Tibial artery (tissue), 4 donors: ENCODE results near the gene C6orf141.

ENCODE experiments used
- DNase-seq, 2 donors: peaks; one replicate each; pipeline ENCODE4 v3.0.0-alpha.2; 2019
- H3K27ac ChIP-seq, 2 donors: fragments of 200-600 bp; sonication (generic) in 1 of 2; 1 replicate in 1 of 2; 2 replicates in 1 of 2; pipeline ENCODE4 v1.5.1; 2018 to 2019; ENCODE audit warnings: mild to moderate bottlenecking in 1 of 2
- H3K27me3 ChIP-seq, 2 donors: fragments of 200-600 bp; sonication (generic) in 1 of 2; one replicate each; pipeline versions ENCODE4 v1.5.1 to v1.6.0; 2016 to 2019
- H3K36me3 ChIP-seq, 3 donors: fragments of 200-600 bp; sonication (generic) in 2 of 3; one replicate each; pipeline ENCODE4 v1.5.1; 2016 to 2019; ENCODE audit warnings: mild to moderate bottlenecking in 2 of 3
- H3K4me1 ChIP-seq, 4 donors: fragments of 200-600 bp; sonication (generic) in 2 of 4; 1 replicate in 3 of 4; 2 replicates in 1 of 4; pipeline ENCODE4 v1.5.1; 2016 to 2019
- H3K4me3 ChIP-seq, 2 donors: fragments of 200-600 bp; sonication (generic) in 1 of 2; 1 replicate in 1 of 2; 2 replicates in 1 of 2; pipeline ENCODE4 v1.5.1; 2018 to 2019; ENCODE audit warnings: mild to moderate bottlenecking in 2 of 2
- H3K9me3 ChIP-seq, 3 donors: fragments of 200-600 bp; sonication (generic) in 1 of 3; one replicate each; pipeline ENCODE4 v1.5.1; 2016 to 2019
- CTCF ChIP-seq, 2 experiments: fragments of 200-600 bp in 1 of 2; fragments of 450-650 bp in 1 of 2; IDR thresholded peaks; one replicate each; pipeline ENCODE4 v1.5.1; 2017 to 2019; ENCODE audit warnings: antibody characterized with exemption in 2 of 2, mild to moderate bottlenecking in 1 of 2, moderate library complexity in 1 of 2
- intact Hi-C: fragments of 100-400 bp; cut with DNase I; formaldehyde crosslinking; loops from one replicate; pipeline ENCODE4 v1.15.0; 2023; ENCODE audit warnings: low total_unique reads

C6orf141 gene

GRCh38 chr6:49553384-49553783 is 2.9 kb downstream of the C6orf141 start:
- Histone ChIP-seq H3K4me1 (peaks cover 0 to 23% (median 15%) of the 10 kb centered on the region in 4 donors), H3K27me3 (peaks cover 0 to 29% of the 10 kb centered on the region in 2 donors), H3K36me3 (no peaks in the 10 kb centered on the region), H3K27ac (no peak overlapping the region), H3K4me3 (no peak overlapping the region), H3K9me3 (no peaks in the 10 kb centered on the region)
- no peak for DNase-seq
- intact Hi-C loops: no loop called here
- no peak for TF ChIP-seq CTCF (IDR thresholded peaks at IDR 0.05)

- H3K4me1 ChIP-seq: peaks cover 0 to 11% (median 5%) of the 10 kb centered on the region in 4 donors
- intact Hi-C loops: no loop called here
- peaks cover 0 to 12% of the 10 kb centered on the region in 2 donors for H3K27me3 ChIP-seq
- no peaks in the 10 kb centered on the region for H3K36me3 ChIP-seq
- no peak overlapping the region for H3K4me3 ChIP-seq
- no peaks in the 10 kb centered on the region for H3K9me3 ChIP-seq
- H3K27ac ChIP-seq: no peak overlapping the region
- DNase-seq: no peak
- no peak for TF ChIP-seq CTCF (IDR thresholded peaks at IDR 0.05)
These were observed 5.5 kb downstream of the C6orf141 start for GRCh38 chr6:49555951-49556350.

GRCh38 chr6:49556429-49556837 is 6.0 kb downstream of the C6orf141 start:
- intact Hi-C loops: no loop called here
- DNase-seq: no peak
- peaks cover 0 to 6% (median 2%) of the 10 kb centered on the region in 4 donors for H3K4me1 ChIP-seq
- H3K4me3 ChIP-seq: no peak overlapping the region
- TF ChIP-seq CTCF (IDR thresholded peaks at IDR 0.05): no peak
- no peaks in the 10 kb centered on the region for H3K36me3 ChIP-seq
- H3K27ac ChIP-seq: no peak overlapping the region
- H3K9me3 ChIP-seq: no peaks in the 10 kb centered on the region
- H3K27me3 ChIP-seq: peaks cover 0 to 8% of the 10 kb centered on the region in 2 donors

- Histone ChIP-seq H3K36me3 (no peaks in the 10 kb centered on the region), H3K27me3 (peaks cover 0 to 6% of the 10 kb centered on the region in 2 donors), H3K4me3 (no peak overlapping the region), H3K27ac (no peak overlapping the region), H3K9me3 (no peaks in the 10 kb centered on the region), H3K4me1 (no peaks in the 10 kb centered on the region)
- TF ChIP-seq CTCF (IDR thresholded peaks at IDR 0.05): no peak
- intact Hi-C loops: no loop called here
- no peak for DNase-seq
These were observed 6.7 kb downstream of the C6orf141 start for GRCh38 chr6:49557177-49557576.

- no peaks in the 10 kb centered on the region for H3K9me3 ChIP-seq
- H3K36me3 ChIP-seq: no peaks in the 10 kb centered on the region
- no peak for DNase-seq
- H3K27ac ChIP-seq: no peak overlapping the region
- H3K4me3 ChIP-seq: no peak overlapping the region
- H3K27me3 ChIP-seq: no peaks in the 10 kb centered on the region
- intact Hi-C loops: no loop called here
- TF ChIP-seq CTCF (IDR thresholded peaks at IDR 0.05): no peak
- H3K4me1 ChIP-seq: no peaks in the 10 kb centered on the region
These were observed 7.8 kb downstream of the C6orf141 start for GRCh38 chr6:49558238-49558637.
